Measurements from ENCODE around the gene ILKAP.
"Not testable (repeated sequence)": the region's sequence is repeated elsewhere in the genome, so short reads cannot be mapped to it uniquely, and the experiment has no call there.

ILKAP gene

GRCh38 chr2:238171575-238172187, 31.8 kb downstream of the ILKAP start:
- Histone ChIP-seq H3K4me1 (ENCODE audit: low read length) (no peaks in the 10 kb centered on the region), H3K27ac (ENCODE audit: low read length) (no peak overlapping the region), H3K9me2 (replicated peaks; ENCODE audit: insufficient read depth, low read length) (no peaks in the 10 kb centered on the region), H4K20me1 (ENCODE audit: insufficient read depth, low read length) (no peaks in the 10 kb centered on the region), H3K9me3 (replicated peaks; ENCODE audit: insufficient read depth, low read length) (no peaks in the 10 kb centered on the region), H3K4me2 (ENCODE audit: low read depth, low read length) (no peak overlapping the region), H3K79me2 (ENCODE audit: low read length) (no peaks in the 10 kb centered on the region), H3K36me3 (replicated peaks; ENCODE audit: insufficient read depth, low read length) (no peaks in the 10 kb centered on the region; the same call in 1 of the 2 replicates), H3K27me3 (replicated peaks; ENCODE audit: insufficient read depth, low read length) (no peaks in the 10 kb centered on the region), H3K4me3 (ENCODE audit: low read length) (no peak overlapping the region), H3K9ac (ENCODE audit: low read length) (no peak overlapping the region), H3F3A (ENCODE audit: insufficient read depth, low read length) (no peaks in the 10 kb centered on the region), H2AFZ (ENCODE audit: low read length) (no peak overlapping the region)
- no peak for DNase-seq
- TF ChIP-seq EZH2phosphoT487 (IDR thresholded peaks at IDR 0.05; ENCODE audit: low read length) (no peak), EZH2 (optimal IDR thresholded peaks at IDR 0.05; ENCODE audit: low read depth, low read length) (no peak)

DNA sequence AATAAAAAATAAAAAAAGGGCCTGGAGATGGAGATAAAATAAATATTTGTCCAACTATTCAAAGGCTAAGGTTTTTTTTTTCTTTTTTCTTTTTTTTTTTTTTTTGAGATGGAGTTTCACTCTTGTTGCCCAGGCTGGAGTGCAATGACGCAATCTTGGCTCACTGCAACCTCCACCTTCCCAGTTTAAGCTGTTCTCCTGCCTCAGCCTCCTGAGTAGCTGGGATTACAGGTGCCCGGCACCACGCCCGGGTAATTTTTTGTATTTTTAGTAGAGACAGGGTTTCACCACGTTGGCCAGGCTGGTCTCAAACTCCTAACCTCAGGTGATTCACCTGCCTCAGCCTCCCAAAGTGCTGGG, 32.4 kb downstream of the ILKAP start:
- H3K79me2 ChIP-seq (ENCODE audit: low read length); H3K4me1 ChIP-seq (ENCODE audit: low read length); H3K4me3 ChIP-seq (ENCODE audit: low read length); DNase-seq; H3K9me2 ChIP-seq (replicated peaks; ENCODE audit: insufficient read depth, low read length); H3K9ac ChIP-seq (ENCODE audit: low read length); H4K20me1 ChIP-seq (ENCODE audit: insufficient read depth, low read length); H2AFZ ChIP-seq (ENCODE audit: low read length); H3F3A ChIP-seq (ENCODE audit: insufficient read depth, low read length); H3K36me3 ChIP-seq (replicated peaks; ENCODE audit: insufficient read depth, low read length); H3K4me2 ChIP-seq (ENCODE audit: low read depth, low read length); H3K27me3 ChIP-seq (replicated peaks; ENCODE audit: insufficient read depth, low read length); H3K9me3 ChIP-seq (replicated peaks; ENCODE audit: insufficient read depth, low read length); H3K27ac ChIP-seq (ENCODE audit: low read length): not testable (repeated sequence)

GRCh38 chr2:238170386-238171071, 33.0 kb downstream of the ILKAP start:
- Histone ChIP-seq H3K27ac (ENCODE audit: low read length) (no peak overlapping the region), H3K9ac (ENCODE audit: low read length) (no peak overlapping the region), H3F3A (ENCODE audit: insufficient read depth, low read length) (no peaks in the 10 kb centered on the region), H3K4me2 (ENCODE audit: low read depth, low read length) (no peak overlapping the region), H3K9me2 (replicated peaks; ENCODE audit: insufficient read depth, low read length) (no peaks in the 10 kb centered on the region), H3K36me3 (replicated peaks; ENCODE audit: insufficient read depth, low read length) (no peaks in the 10 kb centered on the region; the same call in 1 of the 2 replicates), H3K27me3 (replicated peaks; ENCODE audit: insufficient read depth, low read length) (no peaks in the 10 kb centered on the region), H4K20me1 (ENCODE audit: insufficient read depth, low read length) (no peaks in the 10 kb centered on the region), H3K79me2 (ENCODE audit: low read length) (no peaks in the 10 kb centered on the region), H3K9me3 (replicated peaks; ENCODE audit: insufficient read depth, low read length) (no peaks in the 10 kb centered on the region), H3K4me1 (ENCODE audit: low read length) (no peaks in the 10 kb centered on the region), H3K4me3 (ENCODE audit: low read length) (no peak overlapping the region), H2AFZ (ENCODE audit: low read length) (no peak overlapping the region)
- no peak for TF ChIP-seq EZH2phosphoT487 (IDR thresholded peaks at IDR 0.05; ENCODE audit: low read length)
- TF ChIP-seq EZH2 (optimal IDR thresholded peaks at IDR 0.05; ENCODE audit: low read depth, low read length): no peak
- no peak for TF ChIP-seq CTCF (IDR thresholded peaks at IDR 0.05; ENCODE audit: low read length)
- no peak for DNase-seq

- H2AFZ ChIP-seq (ENCODE audit: low read length): no peak overlapping the region
- H3K9me3 ChIP-seq (replicated peaks; ENCODE audit: insufficient read depth, low read length): no peaks in the 10 kb centered on the region
- no peaks in the 10 kb centered on the region for H3K36me3 ChIP-seq (replicated peaks; ENCODE audit: insufficient read depth, low read length)
- H3K4me1 ChIP-seq (ENCODE audit: low read length): no peaks in the 10 kb centered on the region
- no peaks in the 10 kb centered on the region for H3F3A ChIP-seq (ENCODE audit: insufficient read depth, low read length)
- H3K27me3 ChIP-seq (replicated peaks; ENCODE audit: insufficient read depth, low read length): no peaks in the 10 kb centered on the region
- no peak overlapping the region for H3K4me3 ChIP-seq (ENCODE audit: low read length)
- no peak for TF ChIP-seq CTCF (IDR thresholded peaks at IDR 0.05; ENCODE audit: low read length)
- TF ChIP-seq EZH2phosphoT487 (IDR thresholded peaks at IDR 0.05; ENCODE audit: low read length): no peak
- TF ChIP-seq EZH2 (optimal IDR thresholded peaks at IDR 0.05; ENCODE audit: low read depth, low read length): no peak
- H4K20me1 ChIP-seq (ENCODE audit: insufficient read depth, low read length): no peaks in the 10 kb centered on the region
- no peak for DNase-seq
- H3K9ac ChIP-seq (ENCODE audit: low read length): no peak overlapping the region
- H3K4me2 ChIP-seq (ENCODE audit: low read depth, low read length): no peak overlapping the region
- H3K9me2 ChIP-seq (replicated peaks; ENCODE audit: insufficient read depth, low read length): no peaks in the 10 kb centered on the region
- H3K27ac ChIP-seq (ENCODE audit: low read length): no peak overlapping the region
- H3K79me2 ChIP-seq (ENCODE audit: low read length): no peaks in the 10 kb centered on the region
These were observed 33.7 kb downstream of the ILKAP start for GRCh38 chr2:238169708-238170251.

Data from MM.1S (cell line).